GM23338 (cell line): ENCODE results near the gene PCDHGA1.

ENCODE experiments used
- CREB1 ChIP-seq: fragments of 250-450 bp; sonication (Bioruptor Pico); IDR thresholded peaks from 2 replicates; pipeline ENCODE4 v1.5.0; 2020; ENCODE audit warnings: low read depth, mild to moderate bottlenecking, moderate library complexity
- CTCF ChIP-seq, 2 experiments: fragments of 200-600 bp in 1 of 2; sonication (generic) in 1 of 2; conservative IDR thresholded peaks; 2 replicates each; pipeline versions ENCODE4 v1.5.1 to v1.6.1; 2016 to 2017; ENCODE audit warnings: antibody characterized with exemption in 2 of 2, low read depth in 2 of 2, mild to moderate bottlenecking in 2 of 2, moderate library complexity in 1 of 2
- ETS1 ChIP-seq: IDR thresholded peaks from 2 replicates; pipeline ENCODE4 v1.6.1; 2016; ENCODE audit warnings: antibody characterized with exemption
- EZH2 ChIP-seq: fragments of 200-600 bp; sonication (generic); IDR thresholded peaks from one replicate; pipeline ENCODE4 v1.8.0; 2017; ENCODE audit warnings: antibody characterized with exemption, mild to moderate bottlenecking, low read depth; ENCODE audit not compliant: unreplicated experiment
- EZH2phosphoT487 ChIP-seq: fragments of 200-600 bp; sonication (generic); IDR thresholded peaks from one replicate; pipeline ENCODE4 v1.8.1; 2018; ENCODE audit warnings: antibody characterized with exemption; ENCODE audit not compliant: unreplicated experiment
- JUNB ChIP-seq: IDR thresholded peaks from one replicate; pipeline ENCODE4 v1.6.1; 2016; ENCODE audit warnings: antibody characterized with exemption; ENCODE audit not compliant: unreplicated experiment
- POLR2AphosphoS5 ChIP-seq: IDR thresholded peaks from 2 replicates; pipeline ENCODE4 v1.6.1; 2016; ENCODE audit warnings: antibody characterized with exemption, low read depth
- REST ChIP-seq: IDR thresholded peaks from one replicate; pipeline ENCODE4 v1.6.1; 2018; ENCODE audit warnings: antibody characterized with exemption; ENCODE audit not compliant: unreplicated experiment
- ZNF331 ChIP-seq: fragments of 250-450 bp; sonication (Bioruptor Pico); IDR thresholded peaks from 2 replicates; pipeline ENCODE4 v1.5.0; 2020; ENCODE audit warnings: low read depth, mild to moderate bottlenecking, moderate library complexity

GRCh38 chr5:141496038-141496437 lies 165.7 kb downstream of the PCDHGA1 start:
- TF ChIP-seq CTCF (conservative IDR thresholded peaks at IDR 0.05; ENCODE audit: low read depth in 2 of 2): no peak
- TF ChIP-seq REST: no peak
- TF ChIP-seq ETS1: no peak
- no peak for TF ChIP-seq POLR2AphosphoS5
- TF ChIP-seq EZH2: no peak
- no peak for TF ChIP-seq ZNF331 (CRISPR knock-in tag)
- no peak for TF ChIP-seq JUNB
- no peak for TF ChIP-seq EZH2phosphoT487
- no peak for TF ChIP-seq CREB1 (CRISPR knock-in tag)
